RWPE1 (cell line): Measurements from ENCODE around the gene ASB2.

ENCODE experiments used
- CTCF ChIA-PET: fragments of 350-600 bp; sonication (Branson Sonifier 250); formaldehyde crosslinking; extraction: SDS; loops from one replicate; lab custom pipeline; 2021; lab: Yijun Ruan, JAX
- POLR2A ChIA-PET: fragments of 400-600 bp; formaldehyde crosslinking; extraction: SDS; loops from one replicate; lab custom pipeline; 2020; ENCODE audit warnings: antibody characterized with exemption; ENCODE audit not compliant: low non-redundant PET; lab: Yijun Ruan, JAX
- DNase-seq: peaks from one replicate; pipeline ENCODE4 v3.0.0; 2012; ENCODE audit warnings: low spot score
- H3K27ac ChIP-seq: fragments of 450-650 bp; 2 replicates; pipeline ENCODE4 v1.5.1; 2017
- TF ChIP-seq, protein P1 (sequence below): fragments of 450-650 bp; conservative IDR thresholded peaks from 2 replicates; pipeline ENCODE4 v1.5.1; 2017; ENCODE audit warnings: low read depth, mild to moderate bottlenecking

Gene ASB2, protein sequence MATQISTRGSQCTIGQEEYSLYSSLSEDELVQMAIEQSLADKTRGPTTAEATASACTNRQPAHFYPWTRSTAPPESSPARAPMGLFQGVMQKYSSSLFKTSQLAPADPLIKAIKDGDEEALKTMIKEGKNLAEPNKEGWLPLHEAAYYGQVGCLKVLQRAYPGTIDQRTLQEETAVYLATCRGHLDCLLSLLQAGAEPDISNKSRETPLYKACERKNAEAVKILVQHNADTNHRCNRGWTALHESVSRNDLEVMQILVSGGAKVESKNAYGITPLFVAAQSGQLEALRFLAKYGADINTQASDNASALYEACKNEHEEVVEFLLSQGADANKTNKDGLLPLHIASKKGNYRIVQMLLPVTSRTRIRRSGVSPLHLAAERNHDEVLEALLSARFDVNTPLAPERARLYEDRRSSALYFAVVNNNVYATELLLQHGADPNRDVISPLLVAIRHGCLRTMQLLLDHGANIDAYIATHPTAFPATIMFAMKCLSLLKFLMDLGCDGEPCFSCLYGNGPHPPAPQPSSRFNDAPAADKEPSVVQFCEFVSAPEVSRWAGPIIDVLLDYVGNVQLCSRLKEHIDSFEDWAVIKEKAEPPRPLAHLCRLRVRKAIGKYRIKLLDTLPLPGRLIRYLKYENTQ

DNA sequence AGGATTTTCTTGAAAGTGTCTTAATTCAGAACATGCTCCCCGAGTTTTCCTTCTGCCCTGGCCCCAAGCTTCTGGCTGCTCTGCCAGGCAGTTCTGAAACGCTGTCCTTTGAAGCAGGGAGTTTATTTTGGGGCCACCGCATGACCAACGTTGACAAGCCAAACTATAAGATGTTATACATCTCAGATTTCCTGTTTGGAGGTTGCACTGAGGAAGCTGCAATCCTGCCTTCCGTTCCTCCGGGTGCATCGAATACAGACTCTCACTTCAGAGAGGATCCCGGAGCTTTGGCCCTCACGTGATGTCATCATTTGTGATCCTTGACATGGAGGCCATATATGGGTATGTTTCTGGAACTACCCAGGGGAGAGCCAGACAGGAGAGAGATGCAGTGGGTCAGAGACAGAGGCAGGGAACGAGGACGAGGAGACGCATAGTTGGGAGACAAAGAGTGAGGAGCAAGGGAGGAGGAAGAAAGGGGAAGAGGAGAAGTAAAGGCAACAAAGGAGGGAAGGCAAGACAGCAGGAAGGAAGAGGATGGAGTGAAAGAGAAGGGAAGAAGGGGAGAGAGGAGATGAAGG, at the start of gene ASB2:
ASB2 (minus strand) TSS at position 94 of the 581 bp plus-strand sequence. CDS start 12,031 bp downstream, outside the sequence.
- TF ChIP-seq, protein P1, sequence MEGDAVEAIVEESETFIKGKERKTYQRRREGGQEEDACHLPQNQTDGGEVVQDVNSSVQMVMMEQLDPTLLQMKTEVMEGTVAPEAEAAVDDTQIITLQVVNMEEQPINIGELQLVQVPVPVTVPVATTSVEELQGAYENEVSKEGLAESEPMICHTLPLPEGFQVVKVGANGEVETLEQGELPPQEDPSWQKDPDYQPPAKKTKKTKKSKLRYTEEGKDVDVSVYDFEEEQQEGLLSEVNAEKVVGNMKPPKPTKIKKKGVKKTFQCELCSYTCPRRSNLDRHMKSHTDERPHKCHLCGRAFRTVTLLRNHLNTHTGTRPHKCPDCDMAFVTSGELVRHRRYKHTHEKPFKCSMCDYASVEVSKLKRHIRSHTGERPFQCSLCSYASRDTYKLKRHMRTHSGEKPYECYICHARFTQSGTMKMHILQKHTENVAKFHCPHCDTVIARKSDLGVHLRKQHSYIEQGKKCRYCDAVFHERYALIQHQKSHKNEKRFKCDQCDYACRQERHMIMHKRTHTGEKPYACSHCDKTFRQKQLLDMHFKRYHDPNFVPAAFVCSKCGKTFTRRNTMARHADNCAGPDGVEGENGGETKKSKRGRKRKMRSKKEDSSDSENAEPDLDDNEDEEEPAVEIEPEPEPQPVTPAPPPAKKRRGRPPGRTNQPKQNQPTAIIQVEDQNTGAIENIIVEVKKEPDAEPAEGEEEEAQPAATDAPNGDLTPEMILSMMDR: no peak
- no peak within 1 kb of the TSS for H3K27ac ChIP-seq
- POLR2A ChIA-PET: no interaction called here
- CTCF ChIA-PET: no interaction called here
- DNase-seq: no peak

- DNase-seq: peak; percentile 34
- no peak overlapping the region for H3K27ac ChIP-seq
- POLR2A ChIA-PET: no interaction called here
- TF ChIP-seq, protein P1: no peak
- CTCF ChIA-PET: interaction anchor here (0.7 to 0.9 kb wide), 2 partner anchors 85 to 912 kb away, joined by 3 to 4 read pairs; partner anchors contain the start of gene IFI27
Observed at GRCh38 chr14:94025720-94026119, 49.4 kb upstream of the ASB2 start.

DNA sequence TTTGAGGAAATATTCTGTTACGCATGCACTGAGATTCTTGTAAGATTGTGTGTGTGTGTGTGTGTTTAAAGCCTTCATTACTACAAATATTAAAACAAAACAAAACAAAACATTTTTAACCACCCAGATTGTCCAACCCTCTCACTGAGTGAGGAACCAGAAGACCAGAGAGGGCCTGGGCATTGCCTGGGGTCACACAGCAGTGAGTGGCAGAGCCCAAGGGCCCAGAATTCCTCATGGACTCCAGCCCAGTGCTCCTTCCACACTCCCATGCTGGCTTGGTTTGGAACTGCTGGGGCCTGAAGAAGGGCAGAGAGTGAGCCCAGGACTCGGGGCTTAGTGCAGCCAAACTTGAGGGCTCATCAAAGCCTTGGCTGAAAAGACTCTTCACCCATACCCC, 48.2 kb upstream of the ASB2 start:
- CTCF ChIA-PET: no interaction called here
- no peak overlapping the region for H3K27ac ChIP-seq
- TF ChIP-seq, protein P1: no peak
- POLR2A ChIA-PET: no interaction called here
- DNase-seq: no peak

- TF ChIP-seq, protein P1: no peak
- no peak overlapping the region for H3K27ac ChIP-seq
- POLR2A ChIA-PET: no interaction called here
- no peak for DNase-seq
- CTCF ChIA-PET: interaction anchor here (0.7 kb wide), 1 partner anchor 18 kb away, joined by 3 read pairs; no protein-coding TSS in a partner anchor
Observed at GRCh38 chr14:94022532-94023411, 46.4 kb upstream of the ASB2 start.

GRCh38 chr14:94021416-94022157, 45.2 kb upstream of the ASB2 start:
- ChIA-PET CTCF (interaction anchor here (0.6 to 1.1 kb wide), 4 partner anchors 15 to 236 kb away, joined by 3 read pairs; no protein-coding TSS in a partner anchor), POLR2A (interaction anchor here (0.6 kb wide), 1 partner anchor 92 kb away, joined by 3 read pairs; no protein-coding TSS in a partner anchor)
- DNase-seq: no peak
- TF ChIP-seq, protein P1: no peak
- H3K27ac ChIP-seq: no peak overlapping the region
